ENCODE measurements around the gene GRID1.

- no peak for TF ChIP-seq CTCF (IDR thresholded peaks at IDR 0.05)
- no peak for TF ChIP-seq POLR2A (IDR thresholded peaks at IDR 0.05)
Measured at GRCh38 chr10:85788570-85788969, 578.0 kb downstream of the GRID1 start.

Measured in thyroid gland (tissue), 4 donors.